NCI-H2107 treated with DMSO at 0.1 percent for 48 hours (cell line): ENCODE data around the gene MSS51.

Source experiments
- DNase-seq: peaks from one replicate; lab custom pipeline; 2025; ENCODE audit not compliant: unreplicated experiment; lab: John Stamatoyannopoulos, UW

MSS51 gene

GRCh38 chr10:73433538-73433867 is at the start of gene MSS51:
TSS of gene MSS51 (minus strand) at chr10:73433561. CDS start at chr10:73428284, 5,277 bp downstream.
- no peak for DNase-seq

DNA sequence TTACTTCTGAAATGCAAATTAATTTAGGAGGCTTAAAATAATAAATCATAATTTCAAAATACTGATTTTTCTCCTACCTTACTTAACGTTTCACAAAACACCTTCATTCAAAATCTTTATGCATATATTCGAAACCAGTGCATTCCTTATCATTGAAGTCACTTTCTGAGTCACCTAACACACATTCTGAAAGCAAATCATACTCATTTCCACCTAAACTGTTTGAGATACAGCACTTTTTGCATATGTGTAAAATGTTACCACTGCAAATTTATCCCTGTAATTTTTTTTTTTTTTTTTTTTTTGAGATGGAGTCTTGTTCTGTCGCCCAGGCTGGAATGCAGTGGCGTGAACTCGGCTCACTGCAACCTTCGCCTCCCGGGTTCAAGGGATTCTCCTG is 46.8 kb upstream of the MSS51 start:
- DNase-seq = no peak

DNA sequence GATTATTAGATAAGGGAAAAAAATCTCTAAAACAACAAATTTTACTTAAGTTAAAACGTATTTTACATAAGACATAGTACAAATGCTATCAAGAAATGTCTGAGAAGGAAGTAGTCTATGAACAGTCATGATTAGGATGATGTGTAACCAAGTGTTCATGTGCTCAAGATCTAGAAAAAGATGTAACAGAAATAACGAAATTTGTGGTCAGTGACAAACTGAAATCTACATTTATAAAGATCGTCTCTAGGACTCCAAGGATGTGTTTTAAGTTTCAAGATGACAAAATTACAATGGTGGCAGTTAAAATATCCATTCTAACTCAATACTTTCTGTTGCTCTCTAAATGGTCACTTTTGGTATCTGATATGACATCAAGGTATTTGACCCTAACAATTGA is 45.3 kb upstream of the MSS51 start:
- no peak for DNase-seq

GRCh38 chr10:73471226-73471625 is 37.9 kb upstream of the MSS51 start:
- no peak for DNase-seq

DNA sequence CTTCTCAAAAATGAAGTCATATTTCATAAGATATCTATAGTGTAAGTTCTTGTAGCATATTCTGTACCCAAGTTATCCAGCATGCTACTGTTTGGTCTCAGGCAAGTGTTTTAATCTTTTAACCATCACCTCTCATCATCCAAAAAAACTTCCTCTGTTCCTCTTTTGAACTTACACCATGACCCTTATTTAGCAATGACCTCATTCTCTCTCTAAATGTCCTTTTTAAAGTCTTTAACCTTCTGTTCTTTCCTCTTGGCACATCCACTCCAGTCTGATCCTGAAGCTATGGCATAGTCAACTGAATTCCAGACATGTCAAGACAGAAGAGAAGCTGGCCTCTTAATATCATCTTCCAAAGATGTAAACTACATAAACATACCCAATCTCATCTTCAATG is 36.2 kb upstream of the MSS51 start:
- DNase-seq = no peak

GRCh38 chr10:73467206-73467605 is 33.8 kb upstream of the MSS51 start:
- DNase-seq = no peak

DNA sequence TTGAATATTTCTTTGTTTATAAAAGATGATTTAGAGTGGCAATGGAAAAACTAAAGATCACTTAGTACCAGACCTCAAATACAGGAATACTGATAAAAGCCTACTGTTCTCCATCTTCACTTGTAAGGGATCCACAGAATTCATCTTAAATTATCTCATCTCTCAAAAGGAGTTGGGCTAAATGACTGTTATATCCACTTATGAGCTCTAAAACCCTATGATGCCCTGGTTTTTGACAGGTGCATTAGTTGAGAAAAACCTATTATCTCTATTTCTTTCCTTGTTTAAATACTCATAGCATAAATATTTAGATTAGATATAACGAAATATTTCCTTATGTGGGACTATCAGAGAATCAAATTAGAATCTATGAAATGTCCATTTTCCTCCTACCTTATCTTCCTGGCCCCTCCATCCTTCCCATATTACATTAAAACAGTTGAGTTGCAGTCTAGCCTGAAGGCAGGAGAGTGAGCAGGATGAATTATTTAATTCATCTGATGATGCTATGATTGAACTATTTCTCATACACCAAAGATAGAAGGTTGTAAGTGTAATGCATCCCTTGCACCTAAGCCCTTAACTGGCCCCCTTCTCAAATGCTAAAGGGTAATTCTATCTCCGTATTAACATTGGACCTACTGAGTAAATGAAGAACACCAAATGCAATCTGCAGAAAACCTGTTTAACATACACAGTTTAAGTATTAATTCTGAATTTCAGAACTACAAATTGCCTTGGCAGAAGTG is 32.8 kb upstream of the MSS51 start:
- no peak for DNase-seq

GRCh38 chr10:73460897-73461296 is 27.5 kb upstream of the MSS51 start:
- no peak for DNase-seq

GRCh38 chr10:73459683-73460314 is 26.4 kb upstream of the MSS51 start:
- DNase-seq = no peak

GRCh38 chr10:73456187-73456890 is 23.0 kb upstream of the MSS51 start:
- DNase-seq = no peak

DNA sequence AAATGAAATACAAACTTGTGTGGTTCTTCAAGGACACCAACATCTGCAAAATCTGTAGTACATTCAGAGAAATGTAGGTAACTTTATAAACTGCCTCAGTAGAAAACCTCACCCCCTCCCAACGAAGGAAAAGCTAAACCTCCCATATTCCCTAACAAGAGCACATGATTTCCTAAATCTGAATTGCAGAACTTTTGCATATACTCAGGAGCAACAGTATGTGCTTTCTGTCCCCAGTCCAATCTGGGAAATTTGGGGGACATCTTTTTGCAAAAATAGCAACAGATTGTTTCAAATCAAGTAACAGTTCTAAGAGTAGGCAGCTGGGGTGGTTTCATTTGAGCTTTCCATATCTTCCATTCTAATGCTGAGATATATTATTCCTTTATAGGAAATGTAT is 15.8 kb upstream of the MSS51 start:
- no peak for DNase-seq

DNA sequence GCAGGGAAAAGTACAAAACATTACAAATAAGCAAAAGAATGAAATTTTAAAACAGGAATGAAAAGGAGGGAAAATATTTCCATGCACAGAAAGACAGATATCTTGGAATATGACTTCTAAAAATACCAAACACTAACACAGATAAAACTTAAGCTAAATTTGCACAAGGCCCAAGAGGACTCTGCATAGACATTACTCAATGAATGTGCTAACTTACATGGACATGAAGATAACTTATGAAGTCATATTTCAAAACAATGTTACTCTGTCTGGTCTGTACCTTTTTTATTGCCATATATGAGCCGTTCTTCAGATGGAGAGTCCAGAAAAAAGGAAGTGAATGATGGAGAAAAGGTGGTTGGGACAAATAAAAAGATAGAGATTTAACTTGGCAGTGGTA is 15.0 kb upstream of the MSS51 start:
- DNase-seq = no peak

- DNase-seq = no peak
These were observed 13.6 kb upstream of the MSS51 start for GRCh38 chr10:73446926-73447325.

GRCh38 chr10:73444457-73444856 is 11.1 kb upstream of the MSS51 start:
- DNase-seq = no peak

DNA sequence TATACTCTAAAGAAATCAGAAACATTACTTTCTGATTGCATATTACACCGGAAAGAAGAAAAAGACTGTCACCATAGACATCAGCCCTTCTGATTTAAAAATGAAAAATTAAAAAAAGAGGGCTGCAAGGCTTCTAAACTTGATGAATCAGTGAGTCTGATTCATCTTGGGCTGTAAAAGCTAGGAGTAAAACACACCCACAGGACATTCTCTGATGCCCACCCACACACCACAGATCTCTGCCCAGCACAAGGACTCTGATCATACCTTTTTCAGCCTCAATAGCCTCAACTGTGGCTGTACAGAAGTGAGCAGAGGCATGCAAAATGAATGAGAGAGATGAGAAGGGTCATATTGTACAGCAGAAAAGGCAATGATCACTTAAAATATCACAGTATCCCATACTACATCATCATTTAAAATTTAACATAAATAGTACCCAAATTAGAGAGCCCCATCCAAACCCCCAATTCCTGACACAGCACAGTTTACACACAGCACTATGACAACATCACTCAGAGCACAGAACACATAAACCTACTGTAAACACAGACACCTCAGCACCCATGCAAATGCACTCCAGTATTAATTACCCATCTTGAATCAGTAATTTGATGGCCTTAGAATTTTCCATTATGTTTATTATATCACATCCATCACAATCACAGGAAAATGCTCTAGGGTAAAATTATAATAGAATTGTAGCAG is 6.4 kb upstream of the MSS51 start:
- no peak for DNase-seq

- no peak for DNase-seq
These were observed 5.7 kb upstream of the MSS51 start for GRCh38 chr10:73439055-73439454.

DNA sequence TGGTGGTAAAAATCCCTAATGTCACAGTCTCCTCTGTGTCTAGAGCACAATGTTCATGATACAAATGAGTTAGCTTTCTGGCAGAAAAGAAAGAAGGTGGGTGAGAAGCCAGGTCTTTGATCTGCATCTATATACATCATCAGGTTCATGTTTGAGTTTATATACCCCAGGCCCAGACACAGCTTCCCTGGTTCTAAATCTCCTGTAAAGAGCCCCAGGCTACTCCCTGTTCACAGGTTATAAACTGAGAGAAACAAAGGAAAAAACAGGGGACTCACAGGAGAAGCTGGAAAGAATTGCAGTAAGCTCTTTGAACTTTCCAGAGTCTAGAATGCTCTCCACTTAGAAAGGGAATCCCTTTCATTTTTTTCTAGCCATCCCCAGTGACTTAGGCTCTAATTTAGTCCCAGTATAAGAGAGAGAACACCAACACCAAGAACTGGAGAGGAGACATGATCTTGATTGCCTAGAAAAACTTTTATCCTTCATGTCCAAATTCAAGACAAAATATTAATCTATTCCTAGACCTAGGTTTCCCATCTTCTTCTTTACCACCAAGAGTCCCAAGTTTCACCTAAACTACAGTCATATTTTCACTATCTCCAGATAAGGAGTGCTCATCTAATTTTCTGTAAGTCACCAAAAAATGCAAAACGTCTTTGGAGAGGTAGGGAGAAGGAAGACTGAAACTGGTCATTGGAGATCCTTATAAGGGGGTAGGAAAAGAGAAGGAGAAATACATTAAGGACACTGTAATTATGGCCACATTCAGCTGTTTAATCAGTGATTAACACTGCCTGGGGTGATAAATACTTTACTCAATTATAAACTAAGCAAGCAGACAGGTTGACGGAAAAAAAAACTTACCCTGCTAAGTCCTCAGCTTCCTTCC is 469 bp downstream of the MSS51 start:
- no peak for DNase-seq

- DNase-seq = no peak
These were observed 7.0 kb downstream of the MSS51 start for GRCh38 chr10:73426318-73426717.

GRCh38 chr10:73424478-73424877 is 8.9 kb downstream of the MSS51 start:
- no peak for DNase-seq

DNA sequence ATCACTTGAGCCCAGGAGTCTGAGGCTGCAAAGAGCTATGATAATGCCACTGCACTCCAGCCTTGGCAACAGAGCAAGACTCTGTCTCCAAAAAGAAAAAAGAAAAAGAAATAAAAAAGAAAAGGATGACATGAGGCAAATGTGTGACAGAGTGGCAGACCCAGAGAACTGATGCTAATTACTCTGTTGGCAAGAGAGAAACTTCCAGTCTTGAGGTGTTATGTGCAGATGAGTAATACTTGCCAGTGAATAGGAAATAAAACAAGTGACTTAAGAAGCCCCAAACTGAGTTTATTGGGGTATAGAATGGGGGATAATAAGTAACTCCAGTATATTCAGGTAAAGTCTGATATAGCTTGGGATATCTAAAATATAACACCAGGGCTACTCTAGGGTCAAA is 10.1 kb downstream of the MSS51 start:
- no peak for DNase-seq

GRCh38 chr10:73416571-73416970 is 16.8 kb downstream of the MSS51 start:
- DNase-seq = no peak
